Activated CD4-positive, CD25-positive, alpha-beta regulatory T cell (primary cell): ENCODE data around the gene PRPF19.

Experiments used
- DNase-seq, 4 experiments: peaks; one replicate each; lab custom pipeline; 2025; lab: John Stamatoyannopoulos, UW

The PRPF19 gene

DNA sequence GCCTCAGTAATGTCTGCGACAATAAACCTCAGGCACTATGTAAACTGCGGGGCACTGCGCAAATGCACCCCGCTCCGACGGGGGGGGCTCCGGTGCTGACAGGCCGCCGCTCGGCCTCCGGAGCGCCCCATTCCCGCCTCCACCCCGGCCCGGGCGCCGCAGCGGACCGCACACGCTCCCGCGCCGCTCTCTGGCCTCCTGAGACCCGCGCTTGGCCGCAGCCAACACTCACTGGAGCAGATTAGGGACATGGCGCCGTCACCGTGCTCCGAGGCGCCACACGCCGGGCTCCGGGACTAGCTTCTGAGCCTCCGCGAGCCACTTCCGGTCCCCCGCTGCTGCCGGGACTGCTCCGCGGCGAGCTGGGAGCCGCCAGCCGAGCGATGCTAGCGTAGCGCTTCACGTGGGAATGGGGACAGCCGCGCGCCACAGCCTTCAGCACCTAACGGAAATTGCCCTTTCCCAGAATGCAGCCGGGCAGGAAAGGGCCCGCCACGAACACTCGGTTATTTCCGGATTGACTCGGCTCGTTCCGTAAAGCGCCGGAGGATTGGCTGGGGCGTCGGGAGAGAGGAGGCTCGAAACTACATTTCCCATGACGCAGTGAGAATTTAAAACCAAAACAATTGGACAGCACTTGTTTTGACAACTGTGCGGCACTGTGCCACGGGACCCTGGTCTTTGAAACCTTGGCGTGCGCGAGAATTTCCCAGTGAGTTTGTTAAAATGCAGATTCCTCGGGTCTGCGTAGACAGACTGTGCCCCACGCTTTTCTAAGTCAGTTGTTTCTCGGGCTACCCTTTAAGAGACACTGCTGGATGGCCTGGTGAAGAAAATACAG lies at the start of gene PRPF19:
TSS of gene PRPF19 (minus strand) at position 454 of the 841 bp plus-strand sequence. CDS start at position 251, 203 bp downstream.
- DNase-seq: peak; percentile 90 to 99 (median 94)

DNA sequence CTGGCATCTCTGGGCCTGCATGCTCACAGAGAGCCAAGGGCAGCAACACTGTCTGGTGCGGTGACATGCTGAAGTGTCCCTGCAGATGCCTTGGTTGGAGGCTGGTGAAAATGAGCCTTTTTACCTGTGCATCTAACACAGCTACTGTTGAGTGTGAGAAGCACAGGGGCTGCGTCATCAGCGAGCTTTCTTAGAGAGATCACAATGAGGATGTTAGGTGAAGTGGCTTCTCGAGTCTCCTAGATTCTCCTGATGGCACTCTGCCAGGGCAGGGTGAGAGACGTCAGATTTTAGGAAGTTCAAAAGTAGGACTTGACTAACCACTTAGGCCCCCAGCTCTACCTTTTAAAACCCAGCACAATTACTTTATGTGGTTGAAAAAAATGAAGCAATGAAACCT lies 49.2 kb upstream of the PRPF19 start:
- no peak for DNase-seq

DNA sequence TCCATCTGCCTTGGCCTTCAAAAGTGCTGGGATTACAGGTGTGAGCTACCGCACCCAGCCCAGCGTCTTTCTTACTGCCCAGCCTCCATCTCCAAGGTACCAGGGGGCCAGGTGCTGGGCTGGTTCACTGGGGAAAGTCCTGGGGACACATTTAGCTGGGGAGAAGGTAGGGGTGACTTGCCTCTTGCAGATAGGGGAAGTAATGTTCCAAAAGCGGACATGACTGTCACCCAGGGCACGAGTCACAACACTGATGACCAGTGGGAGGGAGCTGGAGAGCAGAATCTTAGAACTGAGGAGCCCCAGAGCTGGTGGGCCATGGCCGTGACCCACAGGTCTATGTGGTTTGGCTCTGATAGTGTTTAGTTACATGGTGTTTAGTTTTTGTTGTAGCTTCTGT lies 48.0 kb upstream of the PRPF19 start:
- DNase-seq: no peak

DNA sequence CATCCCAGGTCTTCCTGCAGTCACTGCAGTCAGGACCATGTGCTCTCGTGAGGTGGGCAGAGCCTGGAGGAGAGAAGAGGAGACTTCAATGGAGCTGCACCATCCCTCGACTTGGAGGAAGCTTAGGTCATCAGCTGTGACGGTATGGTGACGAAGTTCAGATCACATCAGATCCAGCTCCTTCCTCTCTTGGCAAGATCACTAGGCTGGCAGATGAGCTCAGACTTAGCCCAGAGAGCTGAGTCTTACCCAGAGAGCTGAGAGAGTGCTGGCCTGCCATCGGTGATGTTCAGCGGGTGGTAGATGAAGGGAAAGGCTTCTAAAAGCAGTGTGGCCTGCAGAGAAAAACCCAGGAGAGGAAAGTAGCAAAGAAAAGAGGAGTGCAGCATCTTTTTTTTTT lies 47.4 kb upstream of the PRPF19 start:
- DNase-seq: no peak

DNA sequence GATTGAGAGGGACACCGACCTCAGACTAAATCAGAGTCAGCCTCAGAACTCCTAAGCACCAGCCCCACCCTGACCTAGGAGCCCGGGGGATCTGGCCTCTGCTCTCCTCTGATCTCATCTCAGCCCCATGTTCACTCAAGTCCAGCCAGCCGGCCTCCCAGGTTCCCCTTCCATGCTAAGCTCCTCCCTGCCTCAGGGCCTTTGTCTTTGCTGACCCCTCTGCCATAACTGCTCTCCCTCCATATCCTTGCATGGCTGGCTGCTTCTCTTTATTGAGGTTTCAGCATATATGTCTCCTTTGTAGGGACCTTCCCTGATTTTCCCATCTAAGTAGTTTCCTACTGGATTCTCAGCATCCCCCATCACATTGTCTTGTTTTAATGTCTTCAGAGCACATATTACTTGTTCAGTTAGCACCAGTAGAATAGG lies 46.4 kb upstream of the PRPF19 start:
- DNase-seq: no peak

DNA sequence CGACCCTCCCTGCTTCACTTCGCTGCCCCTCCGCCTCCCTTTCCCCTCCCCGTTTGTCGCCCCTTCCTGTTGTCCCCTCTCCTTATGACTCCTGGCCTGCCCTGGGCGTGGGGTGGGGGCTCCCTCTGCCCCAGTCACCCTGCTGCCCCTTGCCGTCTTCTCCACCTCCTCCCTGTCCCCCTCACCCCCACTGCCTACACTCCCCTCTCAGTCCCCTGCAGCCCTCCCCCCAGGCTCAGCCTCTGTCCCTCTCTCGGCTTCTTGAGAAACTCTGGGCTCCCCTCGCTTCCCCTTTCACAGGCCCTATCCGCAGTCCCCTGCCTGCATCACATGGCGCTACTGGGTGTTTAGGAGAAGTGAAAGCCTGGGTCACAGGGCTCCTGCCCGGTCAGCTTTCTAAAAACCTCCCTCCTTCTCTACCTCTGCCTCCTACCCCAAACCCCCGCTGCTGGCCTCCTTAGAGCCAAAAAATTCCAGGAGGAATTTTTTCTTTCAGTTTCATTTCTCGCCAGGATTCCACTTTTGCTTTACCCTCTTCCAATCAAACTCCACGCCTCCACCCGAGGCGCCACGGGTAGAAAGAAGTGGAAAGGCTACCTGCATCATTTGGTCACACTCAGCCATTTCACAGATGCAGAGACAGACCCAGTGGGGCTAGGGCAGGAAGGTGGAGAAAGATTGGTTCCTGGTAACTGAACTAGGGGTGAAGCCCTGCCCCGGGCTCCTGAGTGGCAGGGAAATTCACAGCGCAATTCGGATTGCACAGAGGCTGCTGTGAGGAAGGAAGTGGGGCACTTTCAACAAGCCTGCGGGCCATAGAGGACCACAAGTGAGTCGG lies 45.7 kb upstream of the PRPF19 start, which contains the start of gene SLC15A3:
TSS of gene SLC15A3 (minus strand) at position 273 of the 838 bp plus-strand sequence. CDS start 625 bp downstream, outside the sequence.
- DNase-seq: no peak

DNA sequence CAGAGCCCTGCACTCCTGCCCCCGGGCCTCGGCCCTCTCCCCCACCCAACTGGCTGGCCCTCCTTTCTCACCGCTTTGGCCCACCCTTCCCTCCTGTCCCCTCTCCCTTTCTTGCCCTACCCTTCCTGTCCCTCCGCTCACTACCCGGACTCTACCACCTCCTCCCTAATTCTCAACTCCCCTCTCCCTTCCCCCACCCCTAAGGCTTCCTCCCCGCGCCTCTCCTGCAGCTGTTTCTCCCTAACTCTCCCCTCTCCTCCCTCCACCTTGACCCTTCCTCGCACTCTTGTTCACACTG lies 45.2 kb upstream of the PRPF19 start:
- DNase-seq: no peak

DNA sequence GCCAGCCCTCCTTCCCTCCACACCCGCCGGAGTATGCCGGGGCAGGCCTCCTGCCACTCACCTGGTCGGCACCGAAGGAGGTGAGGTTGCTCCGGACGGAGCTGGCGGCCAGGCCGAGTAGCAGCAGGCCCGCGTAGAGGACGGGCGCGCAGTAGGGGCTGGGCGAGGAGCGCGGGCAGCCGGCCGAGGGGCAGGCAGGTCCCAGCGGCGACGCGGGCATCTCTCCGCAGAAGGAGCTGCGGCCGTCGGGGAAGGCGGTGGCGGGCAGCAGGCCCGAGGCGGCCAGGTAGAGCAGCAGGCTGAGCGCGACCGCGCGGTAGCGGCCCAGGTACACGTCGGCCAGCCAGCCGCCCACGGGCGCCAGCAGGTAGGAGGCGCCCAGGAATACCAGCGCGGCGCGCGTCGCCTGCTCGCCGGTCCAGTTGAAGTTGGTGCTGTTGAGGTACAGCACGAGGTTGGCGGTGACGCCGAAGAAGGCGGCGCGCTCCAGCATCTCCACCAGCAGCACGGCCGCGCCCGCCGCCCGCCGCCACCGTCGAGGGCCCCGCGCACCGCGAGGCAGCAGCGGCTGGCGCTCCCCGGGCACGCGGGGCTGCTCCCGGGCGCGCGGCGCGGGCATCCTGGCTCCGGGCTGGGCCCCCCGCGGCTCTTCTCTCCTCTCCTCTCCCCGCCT lies 44.7 kb upstream of the PRPF19 start:
- no peak for DNase-seq

DNA sequence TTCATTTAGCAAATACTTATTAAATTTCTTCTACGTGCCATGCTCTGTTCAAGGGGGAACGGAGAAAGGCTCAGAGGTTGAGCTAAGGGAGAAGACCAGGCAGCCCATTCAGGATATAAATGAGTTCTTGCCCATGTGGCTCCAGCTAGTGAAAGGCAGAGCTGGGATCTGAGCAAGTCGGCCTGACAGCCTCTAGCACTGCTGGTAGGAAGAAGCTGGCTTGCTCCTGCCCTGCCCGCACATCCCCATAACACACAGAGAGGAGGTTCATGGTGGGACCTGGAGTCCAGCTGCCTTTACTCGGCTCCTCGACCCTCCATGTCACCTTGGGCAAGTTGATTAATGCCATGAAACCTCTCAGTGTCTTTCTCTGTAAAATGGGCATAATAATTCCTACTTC lies 43.6 kb upstream of the PRPF19 start:
- no peak for DNase-seq

DNA sequence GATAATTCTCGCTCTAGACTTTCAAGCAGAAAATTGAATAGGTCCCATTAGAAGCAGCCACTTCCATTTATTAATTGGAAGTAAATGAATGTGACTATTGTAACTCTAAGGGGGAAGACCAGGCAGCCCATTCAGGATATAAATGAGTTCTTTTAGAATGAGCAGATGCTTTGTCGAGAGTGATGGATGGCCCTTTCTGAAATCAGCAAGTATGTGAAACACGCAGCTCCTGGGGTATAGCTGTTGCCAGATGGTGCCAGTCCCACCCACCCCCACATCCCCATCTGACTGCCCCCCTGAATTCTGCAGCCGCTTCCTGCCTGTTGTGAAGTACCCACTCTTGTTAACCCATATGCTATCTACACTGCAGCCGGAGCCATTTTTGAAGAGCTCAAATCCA lies 41.9 kb upstream of the PRPF19 start:
- DNase-seq: no peak

DNA sequence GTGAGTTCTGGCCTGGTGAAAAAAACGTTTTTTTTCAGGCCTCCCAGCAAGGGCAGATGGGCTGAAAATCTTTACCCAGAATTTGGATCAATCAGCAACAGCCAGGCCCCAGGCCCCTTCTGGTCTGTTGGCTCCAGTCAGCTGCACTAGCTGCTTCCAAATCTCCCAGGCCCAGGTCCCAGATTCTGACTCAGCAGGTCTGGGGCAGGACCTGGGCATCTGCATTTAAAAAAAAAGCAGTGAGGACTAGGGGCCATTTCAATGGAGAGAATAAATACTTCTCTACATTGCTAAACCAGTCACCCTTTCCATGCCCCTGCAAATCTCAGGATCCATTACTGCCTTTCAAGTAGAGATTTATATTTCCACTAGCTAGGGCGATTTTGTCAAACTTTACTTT lies 41.3 kb upstream of the PRPF19 start:
- no peak for DNase-seq

DNA sequence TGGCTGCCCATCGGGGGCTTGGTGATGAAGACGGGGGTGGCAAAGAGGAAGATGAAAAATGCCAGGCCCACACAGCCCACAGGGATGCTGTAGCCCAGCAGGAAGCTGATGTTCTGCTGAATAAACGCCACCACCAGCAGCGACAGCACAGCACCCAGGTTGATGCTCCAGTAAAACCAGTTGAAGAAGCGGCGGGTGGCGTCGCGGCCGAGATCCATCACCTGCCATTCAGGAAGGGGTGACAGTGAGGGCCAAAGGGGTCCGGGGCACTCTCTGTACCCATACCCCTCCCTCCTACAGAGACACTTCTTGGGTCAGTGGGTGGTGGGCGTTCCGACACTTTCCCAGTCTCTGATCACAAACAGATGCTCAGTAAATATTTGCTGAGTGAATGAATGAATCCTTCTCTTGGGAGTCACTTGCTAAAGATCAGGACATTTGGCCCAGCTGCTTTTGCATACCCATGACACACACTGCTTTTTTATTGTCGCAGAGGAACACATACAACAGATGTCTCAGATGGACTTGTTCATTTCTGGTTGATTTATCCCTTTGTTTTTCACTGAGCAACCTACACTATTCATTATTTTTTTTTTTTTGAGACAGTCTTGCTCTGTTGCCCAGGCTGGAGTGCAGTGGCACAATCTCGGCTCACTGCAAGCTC lies 40.3 kb upstream of the PRPF19 start:
- DNase-seq: no peak

DNA sequence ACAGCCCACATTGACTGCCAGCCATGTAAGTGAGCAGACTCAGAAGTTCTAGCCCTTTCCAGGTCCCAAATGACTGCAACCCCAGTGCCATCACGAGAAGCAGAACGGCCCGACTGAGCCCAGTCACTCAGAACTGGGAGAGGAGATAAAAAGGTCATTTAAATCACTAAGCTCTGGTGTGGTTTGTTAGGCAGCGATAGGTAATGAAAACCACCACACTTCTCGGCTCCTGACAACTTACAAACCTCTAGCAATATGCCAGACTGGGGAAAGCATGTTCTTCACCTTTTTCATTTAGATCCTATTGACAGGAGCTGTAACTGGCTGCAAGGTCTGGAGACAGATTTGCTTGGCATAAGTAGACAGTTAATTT lies 38.9 kb upstream of the PRPF19 start:
- no peak for DNase-seq

DNA sequence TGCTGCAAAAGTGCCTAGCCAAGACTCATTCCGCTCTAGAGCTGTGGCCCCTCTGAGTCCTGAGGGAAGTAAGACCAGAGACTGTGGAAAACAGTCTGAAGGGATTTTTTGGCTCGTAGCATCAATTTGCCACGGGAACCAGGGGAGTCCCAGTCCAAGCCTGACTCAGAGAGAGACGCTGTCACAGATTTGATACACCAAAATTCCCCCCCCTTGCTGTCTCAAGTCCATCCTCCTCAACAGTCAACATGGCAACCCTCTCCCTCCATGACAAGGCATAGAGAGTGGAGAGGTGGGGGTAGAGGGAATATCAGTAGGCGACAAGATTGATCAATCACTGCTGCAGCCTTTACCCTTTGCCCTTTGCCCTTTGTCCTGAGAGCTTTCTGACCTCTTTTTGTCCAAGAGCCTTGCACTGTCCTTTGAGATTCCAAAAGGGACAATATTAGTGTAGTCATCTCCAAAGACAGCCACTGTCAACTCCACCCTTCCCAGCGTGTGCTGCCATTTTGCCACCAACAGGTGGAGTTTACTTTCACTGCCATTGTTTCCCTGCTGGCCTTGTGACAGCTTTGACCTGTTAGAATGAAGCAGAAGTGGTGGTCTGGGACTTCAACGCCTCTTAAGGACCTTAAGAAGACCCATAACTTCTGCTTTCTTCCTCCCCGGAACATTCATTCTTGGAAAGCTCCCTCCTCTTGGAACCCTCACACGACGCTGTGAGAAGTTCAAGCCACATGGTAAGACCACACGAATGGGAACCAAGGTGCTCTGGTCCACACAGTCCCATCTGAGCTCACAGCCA lies 38.3 kb upstream of the PRPF19 start:
- no peak for DNase-seq

DNA sequence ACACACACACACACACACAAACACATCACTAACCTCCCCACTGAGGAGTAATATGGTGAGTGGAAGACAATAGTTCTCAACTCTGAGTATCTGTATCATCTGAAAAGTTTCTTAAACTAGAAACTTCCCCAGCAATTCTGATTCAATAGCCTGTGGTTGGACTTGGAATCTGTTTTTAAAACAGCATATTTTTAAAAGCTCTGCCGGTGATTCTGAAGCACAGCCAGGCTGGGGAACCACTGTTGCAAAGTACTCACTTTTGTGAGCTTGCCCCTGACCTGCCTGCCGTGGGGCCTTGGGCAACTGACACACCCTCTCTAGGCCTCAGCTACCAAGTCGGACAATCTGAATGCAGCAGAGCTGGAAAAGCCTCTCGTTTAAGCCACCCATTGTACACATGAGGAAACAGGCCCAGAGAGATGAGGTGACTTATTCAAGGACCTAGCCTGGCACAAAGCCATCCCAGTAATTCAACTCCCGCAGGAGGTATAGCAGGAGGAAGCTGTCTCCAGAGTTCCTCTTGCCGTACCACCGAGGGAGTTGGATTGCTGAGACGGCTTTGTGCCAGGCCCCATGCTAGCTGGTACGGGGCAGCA lies 36.7 kb upstream of the PRPF19 start:
- DNase-seq: no peak

DNA sequence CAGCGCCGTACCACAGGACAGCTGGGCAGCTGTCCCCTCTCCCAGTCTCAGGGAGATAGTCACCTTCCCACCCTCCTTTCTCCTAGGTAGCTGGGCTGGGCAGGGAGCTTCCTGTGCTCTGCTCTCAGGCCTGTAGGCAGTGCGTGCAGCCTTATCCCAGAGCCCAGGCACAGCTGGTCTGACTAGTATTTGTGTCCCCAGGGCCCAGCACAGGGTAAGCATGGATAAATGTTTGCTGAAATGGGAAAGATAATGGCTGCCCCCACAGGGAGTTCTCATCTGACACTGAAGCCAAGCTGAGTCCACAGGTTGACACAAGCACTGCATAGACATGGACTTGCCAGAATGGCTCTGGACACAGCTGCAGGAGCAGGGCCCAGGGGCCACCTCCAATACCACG lies 35.8 kb upstream of the PRPF19 start:
- no peak for DNase-seq

DNA sequence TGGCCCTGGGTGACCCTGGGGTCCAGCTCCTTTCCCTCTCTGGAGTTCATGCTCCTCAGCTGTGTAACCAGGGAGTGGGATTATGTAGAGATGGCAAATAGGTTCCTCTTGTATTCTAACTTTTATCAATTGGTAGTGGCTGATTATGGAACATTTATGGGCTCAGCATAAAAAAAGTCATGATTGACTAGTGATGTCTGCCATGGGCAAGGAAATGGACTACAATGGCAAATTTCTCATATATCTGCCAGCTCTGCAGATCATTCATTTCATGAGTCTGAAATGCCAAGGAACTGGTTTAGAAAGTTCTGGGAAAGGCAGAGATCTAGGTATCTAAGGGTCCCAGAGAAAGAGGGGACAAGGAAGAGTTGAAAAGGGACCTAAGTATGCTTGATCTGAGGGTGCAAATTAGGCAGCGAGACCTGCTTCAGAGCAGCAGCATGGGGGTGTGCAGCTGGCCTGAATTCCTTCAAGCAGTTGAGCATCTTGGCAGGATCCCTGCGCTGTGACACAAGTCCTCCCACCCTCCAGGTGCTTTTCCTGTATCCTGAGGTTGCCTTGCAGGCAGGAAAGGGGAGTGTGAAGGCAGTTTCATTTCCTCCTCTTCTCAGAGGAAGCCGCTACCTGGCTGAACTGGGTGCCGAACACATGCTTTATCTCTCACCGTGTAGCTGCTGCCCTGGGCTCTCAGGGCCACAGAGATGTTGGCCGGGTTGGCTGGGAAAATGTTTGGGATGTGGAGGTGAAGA lies 35.2 kb upstream of the PRPF19 start:
- no peak for DNase-seq

DNA sequence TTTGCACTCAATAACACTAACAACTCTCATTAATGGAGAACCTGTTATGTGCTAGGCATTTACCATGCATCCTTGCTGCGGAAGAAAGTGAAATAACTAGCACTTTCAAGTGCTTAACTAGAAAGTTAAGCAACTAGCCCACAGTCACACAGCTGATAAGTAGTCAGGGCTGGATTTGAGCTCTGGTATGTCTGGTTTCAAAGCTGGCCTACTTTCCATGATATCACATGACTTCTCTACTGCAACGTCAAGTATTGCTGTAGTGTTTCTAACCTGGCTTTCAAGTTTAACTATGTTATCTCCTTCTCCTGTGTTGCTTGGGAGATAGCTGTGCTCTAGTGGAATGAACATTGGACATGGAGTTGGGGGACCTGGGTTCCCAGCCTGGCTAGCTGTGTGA lies 33.5 kb upstream of the PRPF19 start:
- no peak for DNase-seq

DNA sequence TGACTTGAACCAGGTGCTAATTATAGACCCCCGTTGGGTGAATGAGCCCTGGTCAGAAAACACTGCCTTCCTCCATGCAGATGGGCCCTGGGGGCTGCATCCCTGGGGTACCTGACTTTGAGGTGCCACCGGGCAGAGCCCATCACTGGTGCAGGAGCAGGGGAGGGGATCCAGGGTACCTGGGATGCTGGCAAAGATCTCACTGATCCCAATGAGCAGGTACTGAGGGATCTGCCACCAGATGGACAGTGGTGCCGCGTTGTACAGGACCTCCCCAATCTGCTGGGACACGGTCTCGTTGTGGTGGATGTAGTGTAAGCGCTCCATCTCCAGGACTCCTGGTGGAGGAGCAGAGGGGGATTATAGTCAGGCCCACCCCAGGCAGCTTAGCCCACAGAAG lies 32.9 kb upstream of the PRPF19 start:
- DNase-seq: no peak

DNA sequence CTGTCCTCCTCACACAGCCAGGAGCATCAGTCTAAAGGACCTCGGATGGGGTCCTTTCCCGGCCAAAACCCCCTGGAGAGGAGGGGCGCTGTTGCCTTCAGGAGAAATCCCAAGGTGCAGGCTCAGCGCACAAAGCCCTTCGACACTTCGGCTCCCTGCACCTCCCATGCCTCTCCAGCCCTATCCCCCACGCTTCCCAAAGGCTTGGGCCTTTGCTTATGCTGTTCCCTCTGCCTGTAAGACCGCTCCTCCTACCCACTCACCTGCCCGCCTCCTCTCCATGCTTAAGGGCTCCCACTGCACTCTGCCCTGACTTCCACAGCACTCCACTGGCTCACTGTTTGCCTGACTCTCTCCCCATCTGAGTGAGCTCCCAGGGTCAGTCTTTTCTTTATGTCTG lies 32.1 kb upstream of the PRPF19 start:
- DNase-seq: no peak
